Activated T-helper 1 cell treated with anti-CD3 and anti-CD28 coated beads, Interleukin-12 subunit alpha, Interleukin-12 subunit beta, Interleukin-2, Interleukin-4 antibody, amounts not matched to agents 30 ng/mL and 10 ng/mL and 1 ng/mL, durations not matched to agents 14 hours and 24 hours and 36 hours (primary cell): ENCODE results near the gene ARFRP1. TPM values are rescaled to one million over a fixed set of nuclear protein-coding genes. Genes with fewer than 3 reads are reported as not detected.

ENCODE experiments used
- DNase-seq: peaks from one replicate; pipeline ENCODE4 v3.0.0; 2021; ENCODE audit warnings: low spot score
- H3K27ac Mint-ChIP-seq: one replicate; pipeline ENCODE4 v1.8.0; 2021; ENCODE audit warnings: mild to moderate bottlenecking, mixed read lengths
- H3K27me3 Mint-ChIP-seq: one replicate; pipeline ENCODE4 v1.8.0; 2022; ENCODE audit warnings: mild to moderate bottlenecking, moderate library complexity, mixed read lengths; ENCODE audit not compliant: insufficient read depth
- H3K36me3 Mint-ChIP-seq: one replicate; pipeline ENCODE4 v1.8.0; 2021; ENCODE audit warnings: low read depth, mixed read lengths
- H3K4me1 Mint-ChIP-seq: one replicate; pipeline ENCODE4 v1.8.0; 2021; ENCODE audit warnings: low read depth, mixed read lengths
- H3K4me3 Mint-ChIP-seq: one replicate; pipeline ENCODE4 v1.8.0; 2021; ENCODE audit warnings: mild to moderate bottlenecking, moderate library complexity, mixed read lengths
- H3K9me3 Mint-ChIP-seq: one replicate; pipeline ENCODE4 v1.8.0; 2021; ENCODE audit warnings: mixed read lengths
- intact Hi-C: fragments of 100-400 bp; cut with micrococcal nuclease; formaldehyde crosslinking; loops from one replicate; pipeline ENCODE4 v1.15.1; 2024
- total RNA-seq: library from RNA; stranded (reverse); gene quantifications from 2 replicates; pipeline ENCODE4 v1.2.3, GENCODE V29; 2022

The ARFRP1 gene
- total RNA-seq, 1 donor from 2014 or later, result 73.5 TPM

DNA sequence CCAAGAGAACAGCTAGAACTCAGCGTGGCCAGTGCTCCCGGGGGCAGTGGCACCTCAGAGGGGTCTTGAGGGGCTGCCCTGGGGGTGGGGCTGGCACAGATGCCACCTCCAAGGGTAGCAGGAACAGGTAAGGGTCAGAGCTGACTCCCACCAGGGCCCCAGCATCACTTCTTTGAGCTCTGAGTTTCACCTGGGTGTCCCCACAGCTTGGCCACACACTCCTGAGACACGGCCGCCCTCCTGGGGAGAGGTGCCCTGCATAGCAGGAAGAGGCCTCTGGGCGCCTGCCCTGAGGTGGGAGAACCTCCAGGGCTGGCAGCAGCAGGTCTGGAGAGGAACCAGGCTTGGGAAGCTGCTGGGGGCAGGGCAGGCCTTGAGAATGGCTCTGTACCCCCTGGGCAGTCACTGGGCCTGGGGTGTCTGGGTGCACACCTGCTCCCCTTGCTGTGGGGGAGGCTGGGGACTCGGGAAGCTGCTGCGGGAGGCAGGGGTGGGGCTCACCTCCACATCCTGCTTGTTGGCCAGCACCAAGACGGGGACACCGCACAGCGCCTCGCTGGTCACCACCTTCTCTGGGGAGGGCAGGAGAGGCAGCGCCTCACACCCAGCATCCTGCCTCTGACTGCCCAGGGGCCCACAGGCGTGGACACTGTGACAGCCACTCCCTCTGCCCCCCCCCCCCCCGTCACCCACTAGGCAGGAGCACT lies 6.3 kb downstream of the ARFRP1 start:
- H3K4me1 Mint-ChIP-seq, result peaks cover 3% of the 10 kb centered on the region
- peaks cover 5% of the 10 kb centered on the region for H3K36me3 Mint-ChIP-seq
- H3K9me3 Mint-ChIP-seq, result no peaks in the 10 kb centered on the region
- no peaks in the 10 kb centered on the region for H3K27me3 Mint-ChIP-seq
- H3K27ac Mint-ChIP-seq, result no peak overlapping the region
- no peak for DNase-seq
- intact Hi-C loops, result no loop called here
- H3K4me3 Mint-ChIP-seq, result no peak overlapping the region

DNA sequence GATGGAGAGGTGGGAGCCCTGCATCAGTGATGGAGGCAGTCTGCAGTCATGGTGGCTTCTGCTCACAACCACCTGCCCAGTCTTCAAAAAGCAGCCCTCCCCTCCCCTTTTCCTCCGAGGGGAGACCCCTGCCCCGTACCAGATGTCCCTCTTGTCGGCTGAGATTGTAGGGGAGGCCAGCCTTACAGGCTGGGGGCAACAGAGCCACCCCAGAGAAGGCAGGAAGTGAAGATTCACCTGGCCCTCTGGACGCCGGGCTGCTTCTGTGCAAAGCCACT lies 6.8 kb downstream of the ARFRP1 start:
- H3K4me3 Mint-ChIP-seq, result no peak overlapping the region
- H3K4me1 Mint-ChIP-seq, result no peaks in the 10 kb centered on the region
- intact Hi-C loops, result no loop called here
- H3K36me3 Mint-ChIP-seq, result peaks cover 6% of the 10 kb centered on the region
- no peaks in the 10 kb centered on the region for H3K9me3 Mint-ChIP-seq
- DNase-seq, result no peak
- H3K27me3 Mint-ChIP-seq, result no peaks in the 10 kb centered on the region
- no peak overlapping the region for H3K27ac Mint-ChIP-seq

- H3K36me3 Mint-ChIP-seq, result peaks cover 5% of the 10 kb centered on the region
- no peak overlapping the region for H3K4me3 Mint-ChIP-seq
- DNase-seq, result no peak
- intact Hi-C loops, result no loop called here
- no peaks in the 10 kb centered on the region for H3K4me1 Mint-ChIP-seq
- H3K9me3 Mint-ChIP-seq, result no peaks in the 10 kb centered on the region
- H3K27ac Mint-ChIP-seq, result no peak overlapping the region
- H3K27me3 Mint-ChIP-seq, result no peaks in the 10 kb centered on the region
Measured at GRCh38 chr20:63700199-63701050, 7.4 kb downstream of the ARFRP1 start.

DNA sequence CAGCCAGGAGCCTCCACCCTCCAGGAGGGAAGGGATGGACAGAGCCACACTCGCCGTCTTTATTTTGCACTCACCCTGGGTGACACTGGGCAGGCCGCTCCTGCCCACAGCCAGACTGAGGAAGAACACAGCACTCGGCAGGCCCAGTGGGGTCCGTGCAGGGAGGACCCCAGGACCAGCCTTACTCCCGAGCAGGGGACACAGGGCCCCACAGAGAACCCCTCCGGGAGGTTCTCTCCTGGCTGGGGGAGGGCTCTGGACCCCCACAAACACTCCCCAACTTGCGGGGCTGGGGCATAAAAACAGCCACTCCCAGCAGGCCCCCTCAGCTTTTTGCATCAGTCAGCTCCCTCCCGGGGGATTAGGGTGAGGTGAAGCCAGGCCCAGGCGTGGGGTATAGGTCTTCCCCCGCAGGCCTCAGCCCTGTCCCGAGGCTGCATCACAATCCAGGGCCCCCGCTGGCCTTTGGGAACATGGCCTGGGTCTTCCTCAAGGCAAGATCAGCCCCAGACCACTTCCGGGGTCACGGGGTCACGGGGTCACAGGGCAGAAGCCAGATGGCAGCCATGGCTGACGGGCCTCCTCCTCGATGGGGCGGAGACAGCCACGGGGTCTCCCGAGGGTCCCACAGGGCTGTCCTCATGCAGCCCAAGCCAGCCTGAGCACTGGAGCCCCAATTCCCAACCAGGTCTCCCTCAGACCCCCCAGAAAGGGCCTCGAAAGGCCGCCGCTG lies 8.1 kb downstream of the ARFRP1 start:
- no peaks in the 10 kb centered on the region for H3K4me1 Mint-ChIP-seq
- no peaks in the 10 kb centered on the region for H3K9me3 Mint-ChIP-seq
- no peaks in the 10 kb centered on the region for H3K27me3 Mint-ChIP-seq
- H3K36me3 Mint-ChIP-seq, result peaks cover 2% of the 10 kb centered on the region
- intact Hi-C loops, result no loop called here
- no peak overlapping the region for H3K27ac Mint-ChIP-seq
- DNase-seq, result no peak
- no peak overlapping the region for H3K4me3 Mint-ChIP-seq

DNA sequence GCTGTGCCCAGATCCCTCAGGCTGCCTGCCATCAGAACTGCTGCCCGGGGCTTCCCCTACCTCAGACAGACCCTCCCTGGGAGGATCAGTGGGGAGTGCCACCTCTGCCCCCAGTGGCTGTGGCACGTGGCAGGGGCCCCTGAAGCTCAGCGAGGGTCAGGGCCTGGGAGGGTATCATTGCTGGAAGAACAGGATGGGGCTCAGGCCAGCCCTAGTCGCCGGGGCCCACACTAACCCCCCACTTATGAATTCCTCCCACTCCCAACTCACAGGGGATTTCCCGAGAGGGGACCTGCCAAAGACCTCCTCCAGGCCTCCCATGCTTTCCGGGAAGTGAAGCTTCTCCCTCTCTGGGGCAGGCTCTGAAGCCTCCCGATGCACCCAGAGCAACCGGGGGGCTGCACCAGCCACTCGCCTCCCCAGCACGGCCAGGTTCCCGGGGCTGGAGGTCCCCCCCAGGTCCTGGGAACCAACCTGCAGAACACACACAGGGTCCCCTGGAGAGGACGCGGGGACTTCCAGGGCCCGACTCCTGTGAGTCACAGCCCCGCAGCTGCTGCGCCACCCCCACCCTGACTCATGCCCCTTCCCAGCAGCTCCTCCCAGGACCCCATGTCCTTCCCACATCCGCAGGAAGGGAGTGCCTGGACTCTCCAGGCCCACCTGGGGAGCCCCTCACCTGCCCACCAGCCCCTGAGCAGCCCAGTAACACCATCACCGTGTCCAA lies 8.9 kb downstream of the ARFRP1 start:
- no peak for DNase-seq
- Mint-ChIP-seq H3K4me3 (no peak overlapping the region), H3K27me3 (no peaks in the 10 kb centered on the region), H3K36me3 (peaks cover 2% of the 10 kb centered on the region), H3K4me1 (no peaks in the 10 kb centered on the region), H3K27ac (peak overlapping the region; percentile 40), H3K9me3 (no peaks in the 10 kb centered on the region)
- intact Hi-C loops, result no loop called here

GRCh38 chr20:63697868-63698545 lies 9.8 kb downstream of the ARFRP1 start:
- Mint-ChIP-seq H3K4me3 (no peak overlapping the region), H3K9me3 (no peaks in the 10 kb centered on the region), H3K27ac (no peak overlapping the region), H3K36me3 (peaks cover 5% of the 10 kb centered on the region), H3K4me1 (no peaks in the 10 kb centered on the region), H3K27me3 (peaks cover 2% of the 10 kb centered on the region)
- DNase-seq, result no peak
- intact Hi-C loops, result no loop called here

DNA sequence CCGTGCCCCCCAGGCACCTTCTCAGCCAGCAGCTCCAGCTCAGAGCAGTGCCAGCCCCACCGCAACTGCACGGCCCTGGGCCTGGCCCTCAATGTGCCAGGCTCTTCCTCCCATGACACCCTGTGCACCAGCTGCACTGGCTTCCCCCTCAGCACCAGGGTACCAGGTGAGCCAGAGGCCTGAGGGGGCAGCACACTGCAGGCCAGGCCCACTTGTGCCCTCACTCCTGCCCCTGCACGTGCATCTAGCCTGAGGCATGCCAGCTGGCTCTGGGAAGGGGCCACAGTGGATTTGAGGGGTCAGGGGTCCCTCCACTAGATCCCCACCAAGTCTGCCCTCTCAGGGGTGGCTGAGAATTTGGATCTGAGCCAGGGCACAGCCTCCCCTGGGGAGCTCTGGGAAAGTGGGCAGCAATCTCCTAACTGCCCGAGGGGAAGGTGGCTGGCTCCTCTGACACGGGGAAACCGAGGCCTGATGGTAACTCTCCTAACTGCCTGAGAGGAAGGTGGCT lies 10.4 kb downstream of the ARFRP1 start:
- peaks cover 5% of the 10 kb centered on the region for H3K36me3 Mint-ChIP-seq
- H3K9me3 Mint-ChIP-seq, result no peaks in the 10 kb centered on the region
- intact Hi-C loops, result no loop called here
- H3K4me1 Mint-ChIP-seq, result no peaks in the 10 kb centered on the region
- peaks cover 2% of the 10 kb centered on the region for H3K27me3 Mint-ChIP-seq
- no peak overlapping the region for H3K4me3 Mint-ChIP-seq
- no peak for DNase-seq
- H3K27ac Mint-ChIP-seq, result no peak overlapping the region

DNA sequence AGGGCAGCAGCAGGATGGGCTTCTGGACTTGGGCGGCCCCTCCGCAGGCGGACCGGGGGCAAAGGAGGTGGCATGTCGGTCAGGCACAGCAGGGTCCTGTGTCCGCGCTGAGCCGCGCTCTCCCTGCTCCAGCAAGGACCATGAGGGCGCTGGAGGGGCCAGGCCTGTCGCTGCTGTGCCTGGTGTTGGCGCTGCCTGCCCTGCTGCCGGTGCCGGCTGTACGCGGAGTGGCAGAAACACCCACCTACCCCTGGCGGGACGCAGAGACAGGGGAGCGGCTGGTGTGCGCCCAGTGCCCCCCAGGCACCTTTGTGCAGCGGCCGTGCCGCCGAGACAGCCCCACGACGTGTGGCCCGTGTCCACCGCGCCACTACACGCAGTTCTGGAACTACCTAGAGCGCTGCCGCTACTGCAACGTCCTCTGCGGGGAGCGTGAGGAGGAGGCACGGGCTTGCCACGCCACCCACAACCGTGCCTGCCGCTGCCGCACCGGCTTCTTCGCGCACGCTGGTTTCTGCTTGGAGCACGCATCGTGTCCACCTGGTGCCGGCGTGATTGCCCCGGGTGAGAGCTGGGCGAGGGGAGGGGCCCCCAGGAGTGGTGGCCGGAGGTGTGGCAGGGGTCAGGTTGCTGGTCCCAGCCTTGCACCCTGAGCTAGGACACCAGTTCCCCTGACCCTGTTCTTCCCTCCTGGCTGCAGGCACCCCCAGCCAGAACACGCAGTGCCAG lies 11.0 kb downstream of the ARFRP1 start, which contains the start of gene TNFRSF6B:
TSS of gene TNFRSF6B (plus strand) at position 25 of the 729 bp plus-strand sequence. CDS start at position 141, 116 bp downstream.
- peaks cover 2% of the 10 kb centered on the region for H3K27me3 Mint-ChIP-seq
- no peak within 1 kb of the TSS for H3K4me3 Mint-ChIP-seq
- H3K9me3 Mint-ChIP-seq, result no peaks in the 10 kb centered on the region
- intact Hi-C loops, result no loop called here
- no peak for DNase-seq
- H3K4me1 Mint-ChIP-seq, result no peaks in the 10 kb centered on the region
- H3K36me3 Mint-ChIP-seq, result peaks cover 5% of the 10 kb centered on the region
- H3K27ac Mint-ChIP-seq, result no peak within 1 kb of the TSS

DNA sequence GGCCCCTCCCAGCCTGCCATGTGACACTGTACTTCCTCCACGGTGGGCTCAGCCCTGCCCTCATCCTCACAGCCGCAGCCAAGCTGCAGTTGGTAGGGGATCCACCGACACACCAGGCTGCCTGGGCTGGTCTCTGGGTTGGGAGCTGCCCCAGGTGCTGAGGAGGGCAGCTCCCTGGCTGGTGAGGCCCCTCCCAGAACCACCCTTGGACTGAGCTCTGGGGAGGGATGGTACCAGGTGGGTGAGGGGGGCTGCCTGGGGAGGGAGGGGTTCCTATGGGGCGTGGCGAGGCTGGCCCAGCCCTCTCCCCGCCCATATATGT lies 11.5 kb downstream of the ARFRP1 start:
- Mint-ChIP-seq H3K27me3 (peaks cover 2% of the 10 kb centered on the region), H3K27ac (no peak overlapping the region), H3K9me3 (no peaks in the 10 kb centered on the region), H3K4me1 (no peaks in the 10 kb centered on the region), H3K4me3 (no peak overlapping the region), H3K36me3 (peaks cover 9% of the 10 kb centered on the region)
- no peak for DNase-seq
- intact Hi-C loops, result no loop called here

DNA sequence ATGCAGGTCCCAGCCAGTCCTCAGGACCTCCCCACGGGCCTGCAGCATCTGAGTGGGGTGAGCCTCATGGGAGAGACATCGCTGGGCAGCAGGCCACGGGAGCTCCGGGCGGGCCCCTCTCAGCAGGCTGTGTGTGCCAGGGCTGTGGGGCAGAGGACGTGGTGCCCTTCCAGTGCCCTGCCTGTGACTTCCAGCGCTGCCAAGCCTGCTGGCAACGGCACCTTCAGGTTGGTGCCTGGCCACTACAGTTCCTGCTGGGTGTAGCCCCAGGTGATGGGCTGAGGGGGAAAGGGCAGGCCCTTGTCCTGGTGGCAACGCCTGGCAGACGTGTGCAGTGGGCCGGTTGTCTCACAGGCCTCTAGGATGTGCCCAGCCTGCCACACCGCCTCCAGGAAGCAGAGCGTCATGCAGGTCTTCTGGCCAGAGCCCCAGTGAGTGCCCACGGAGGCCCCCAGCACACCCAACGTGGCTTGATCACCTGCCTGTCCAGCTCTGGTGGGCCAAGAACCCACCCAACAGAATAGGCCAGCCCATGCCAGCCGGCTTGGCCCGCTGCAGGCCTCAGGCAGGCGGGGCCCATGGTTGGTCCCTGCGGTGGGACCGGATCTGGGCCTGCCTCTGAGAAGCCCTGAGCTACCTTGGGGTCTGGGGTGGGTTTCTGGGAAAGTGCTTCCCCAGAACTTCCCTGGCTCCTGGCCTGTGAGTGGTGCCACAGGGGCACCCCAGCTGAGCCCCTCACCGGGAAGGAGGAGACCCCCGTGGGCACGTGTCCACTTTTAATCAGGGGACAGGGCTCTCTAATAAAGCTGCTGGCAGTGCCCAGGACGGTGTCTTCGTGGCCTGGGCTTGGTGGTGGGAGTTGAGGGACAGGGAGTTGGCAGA lies 12.1 kb downstream of the ARFRP1 start:
- Mint-ChIP-seq H3K27me3 (peaks cover 2% of the 10 kb centered on the region), H3K4me3 (no peak overlapping the region), H3K9me3 (no peaks in the 10 kb centered on the region), H3K4me1 (no peaks in the 10 kb centered on the region), H3K36me3 (peaks cover 9% of the 10 kb centered on the region), H3K27ac (no peak overlapping the region)
- no peak for DNase-seq
- intact Hi-C loops, result no loop called here
